Fibroblast of villous mesenchyme (primary cell): ENCODE results near the gene IRGC. TPM values are rescaled to one million over a fixed set of nuclear protein-coding genes. Genes with fewer than 3 reads are reported as not detected.

Experiments
- DNase-seq: peaks from one replicate; pipeline ENCODE4 v3.0.0-alpha.2; 2010; ENCODE audit warnings: low read depth
- H3K4me3 ChIP-seq: 2 replicates; pipeline ENCODE4 v1.5.1; 2011; ENCODE audit warnings: low read depth, mild to moderate bottlenecking, low read length
- CTCF ChIP-seq: IDR thresholded peaks from 2 replicates; pipeline ENCODE4 v1.5.1; 2012; ENCODE audit warnings: low read depth, mild to moderate bottlenecking, low read length; ENCODE audit not compliant: insufficient read depth
- total RNA-seq: library from RNA; depleted of rRNA; stranded (reverse); fragments of >200 nt; gene quantifications from 2 replicates; pipeline ENCODE4 v1.2.3, GENCODE V29; 2012

IRGC gene
- total RNA-seq, 1 donor: not detected

DNA sequence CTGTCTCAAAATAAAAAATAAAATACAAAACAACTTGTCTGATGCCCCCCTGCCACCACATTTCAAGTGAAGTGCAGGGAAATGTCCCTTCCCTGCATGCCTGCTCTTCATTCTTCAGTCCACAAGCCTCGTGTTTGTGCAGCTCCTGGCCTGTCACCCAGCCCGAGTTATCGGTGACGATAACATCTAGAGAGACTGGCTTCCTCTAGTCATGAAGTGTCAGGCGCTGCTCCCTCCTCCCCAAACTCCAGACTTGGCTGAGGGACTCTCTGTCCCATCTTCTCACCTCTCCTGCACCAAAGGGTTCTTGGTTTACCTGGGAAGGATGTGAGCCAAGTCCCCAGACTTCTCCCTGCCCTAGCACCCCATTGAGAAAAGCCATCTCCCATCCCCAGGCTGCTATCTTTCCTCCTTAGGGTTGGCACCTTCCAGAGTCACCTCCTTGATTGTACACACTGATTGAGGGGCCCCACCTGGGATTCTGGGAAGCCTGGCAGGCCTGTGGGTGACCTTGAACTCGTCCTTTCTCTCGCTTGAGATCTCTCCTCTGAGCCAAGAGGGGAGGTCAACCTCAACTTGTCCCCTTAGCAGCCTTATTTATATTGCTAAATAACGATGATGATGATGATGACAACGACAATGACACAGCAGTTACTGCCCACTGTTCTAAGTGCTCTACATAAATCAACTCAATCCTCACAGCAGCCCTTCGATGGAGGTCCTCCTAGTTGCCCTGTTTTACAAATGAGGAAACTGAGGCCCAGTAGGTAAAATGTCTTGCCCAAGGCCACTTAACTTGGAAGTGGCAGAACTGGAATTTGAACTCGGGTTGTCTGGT lies 32.8 kb upstream of the IRGC start:
- H3K4me3 ChIP-seq: no peak overlapping the region
- no peak for TF ChIP-seq CTCF
- DNase-seq: no peak

GRCh38 chr19:43683905-43684304 lies 32.0 kb upstream of the IRGC start:
- TF ChIP-seq CTCF: no peak
- no peak overlapping the region for H3K4me3 ChIP-seq
- DNase-seq: no peak

DNA sequence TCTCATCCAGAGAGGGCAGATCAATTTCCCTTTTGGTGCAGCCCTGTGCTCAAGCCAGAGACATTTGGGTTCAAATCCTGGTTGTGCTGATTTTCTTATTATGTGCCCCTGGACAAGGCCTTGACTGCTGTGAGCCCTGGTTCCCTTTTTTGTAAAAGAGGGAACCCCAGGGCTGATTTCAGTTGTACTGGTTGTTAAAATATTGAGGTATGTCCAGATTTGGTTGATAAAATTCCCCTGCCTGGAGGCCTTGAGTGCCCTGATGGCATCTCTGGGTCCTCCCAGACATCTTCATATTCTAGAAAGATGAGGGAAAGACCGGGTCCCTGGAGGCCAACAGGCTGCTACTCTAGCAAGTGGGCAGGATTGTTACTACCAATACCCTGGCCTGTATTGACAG lies 31.6 kb upstream of the IRGC start:
- DNase-seq: no peak
- no peak for TF ChIP-seq CTCF
- H3K4me3 ChIP-seq: no peak overlapping the region

- DNase-seq: no peak
- TF ChIP-seq CTCF: no peak
Measured at GRCh38 chr19:43687660-43687997, 28.2 kb upstream of the IRGC start.

GRCh38 chr19:43688059-43688701 lies 27.7 kb upstream of the IRGC start:
- DNase-seq: no peak
- no peak overlapping the region for H3K4me3 ChIP-seq
- no peak for TF ChIP-seq CTCF

More at GRCh38 chr19:43687660-43687997, 28.2 kb upstream of the IRGC start:
- no peak overlapping the region for H3K4me3 ChIP-seq

DNA sequence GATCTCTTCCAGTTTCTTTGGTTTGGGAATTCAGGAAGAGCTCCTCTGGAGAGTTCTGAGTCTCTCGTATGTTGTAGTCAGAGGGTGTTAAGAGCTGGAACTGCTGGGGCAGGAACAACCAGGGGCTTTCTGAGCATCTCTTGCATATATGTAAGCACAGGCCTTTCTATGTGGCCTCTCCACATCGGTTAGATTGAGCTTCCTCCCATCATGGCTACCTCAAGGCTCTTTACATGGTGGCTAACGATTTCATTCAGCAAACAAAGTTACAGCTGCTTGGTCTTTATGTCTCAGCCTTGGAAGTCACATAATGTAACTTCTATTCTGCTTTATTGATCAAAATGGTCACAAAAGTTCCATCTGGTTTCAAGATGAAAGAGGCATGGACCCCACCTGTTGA lies 25.4 kb upstream of the IRGC start:
- H3K4me3 ChIP-seq: no peak overlapping the region
- TF ChIP-seq CTCF: no peak
- no peak for DNase-seq
